Mesendoderm (in vitro differentiated cells): ENCODE results near the gene SPINK5.
A peak's percentile ranks its signal among the peaks of the same experiment; 100 is the strongest.

Source experiments
- DNase-seq: peaks from one replicate; pipeline ENCODE4 v3.0.0; 2013
- H2AK5ac ChIP-seq: 2 replicates; pipeline ENCODE4 v1.6.1; 2013; ENCODE audit warnings: low read length, inconsistent platforms
- H2BK120ac ChIP-seq: 2 replicates; pipeline ENCODE4 v1.6.1; 2013; ENCODE audit warnings: low read depth, mild to moderate bottlenecking, low read length, moderate library complexity, mixed read lengths
- H2BK15ac ChIP-seq: replicated peaks from 2 replicates; pipeline ENCODE4 v1.6.1; 2013; ENCODE audit warnings: low read depth, mild to moderate bottlenecking, moderate library complexity
- H2BK5ac ChIP-seq: 2 replicates; pipeline ENCODE4 v1.6.1; 2013; ENCODE audit warnings: low read length, inconsistent platforms
- H3K18ac ChIP-seq: 2 replicates; pipeline ENCODE4 v1.6.1; 2013; ENCODE audit warnings: mild to moderate bottlenecking, low read length, mixed read lengths
- H3K23ac ChIP-seq: one replicate; pipeline ENCODE4 v1.6.1; 2013; ENCODE audit warnings: low read length
- H3K27ac ChIP-seq: 2 replicates; pipeline ENCODE4 v1.5.1; 2013; ENCODE audit warnings: low read depth, mild to moderate bottlenecking, inconsistent platforms, low read length, moderate library complexity
- H3K27me3 ChIP-seq: 2 replicates; pipeline ENCODE4 v1.6.1; 2013; ENCODE audit warnings: low read length, control low read depth, mild to moderate bottlenecking, inconsistent platforms; ENCODE audit not compliant: insufficient read depth, poor library complexity
- H3K36me3 ChIP-seq: 2 replicates; pipeline ENCODE4 v1.6.1; 2013; ENCODE audit warnings: low read length, inconsistent platforms; ENCODE audit not compliant: control insufficient read depth, insufficient read depth
- H3K4ac ChIP-seq: one replicate; pipeline ENCODE4 v1.6.1; 2013; ENCODE audit warnings: low read depth, mild to moderate bottlenecking, low read length, moderate library complexity
- H3K4me1 ChIP-seq: 2 replicates; pipeline ENCODE4 v1.6.1; 2013; ENCODE audit warnings: low read depth, low read length, inconsistent platforms; ENCODE audit not compliant: control insufficient read depth
- H3K4me2 ChIP-seq: 2 replicates; pipeline ENCODE4 v1.6.1; 2013; ENCODE audit warnings: low read length
- H3K4me3 ChIP-seq: 2 replicates; pipeline ENCODE4 v1.5.1; 2013; ENCODE audit warnings: mild to moderate bottlenecking, low read length
- H3K56ac ChIP-seq: one replicate; pipeline ENCODE4 v1.6.1; 2013; ENCODE audit warnings: low read length
- H3K79me1 ChIP-seq: 2 replicates; pipeline ENCODE4 v1.6.1; 2013; ENCODE audit warnings: low read length, inconsistent platforms
- H3K79me2 ChIP-seq: 2 replicates; pipeline ENCODE4 v1.6.1; 2013; ENCODE audit warnings: mild to moderate bottlenecking, low read length; ENCODE audit not compliant: control insufficient read depth, insufficient read depth
- H3K9ac ChIP-seq: 2 replicates; pipeline ENCODE4 v1.6.1; 2013; ENCODE audit warnings: low read length, inconsistent platforms
- H4K5ac ChIP-seq: one replicate; pipeline ENCODE4 v1.6.1; 2013; ENCODE audit warnings: low read length
- H4K8ac ChIP-seq: one replicate; pipeline ENCODE4 v1.6.1; 2013; ENCODE audit warnings: low read depth, mild to moderate bottlenecking, control low read depth, low read length, moderate library complexity
- WGBS: extraction: QIAGEN DNeasy Blood & Tissue Kit; methylation state at CpG from one replicate; pipeline ENCODE4 v1.1.7; 2013; ENCODE audit warnings: low lambda C conversion rate, missing lambda C conversion rate; ENCODE audit not compliant: insufficient coverage; ENCODE audit errors: extremely low coverage; 5-methylcytosine and 5-hydroxymethylcytosine counted together

The SPINK5 gene

DNA sequence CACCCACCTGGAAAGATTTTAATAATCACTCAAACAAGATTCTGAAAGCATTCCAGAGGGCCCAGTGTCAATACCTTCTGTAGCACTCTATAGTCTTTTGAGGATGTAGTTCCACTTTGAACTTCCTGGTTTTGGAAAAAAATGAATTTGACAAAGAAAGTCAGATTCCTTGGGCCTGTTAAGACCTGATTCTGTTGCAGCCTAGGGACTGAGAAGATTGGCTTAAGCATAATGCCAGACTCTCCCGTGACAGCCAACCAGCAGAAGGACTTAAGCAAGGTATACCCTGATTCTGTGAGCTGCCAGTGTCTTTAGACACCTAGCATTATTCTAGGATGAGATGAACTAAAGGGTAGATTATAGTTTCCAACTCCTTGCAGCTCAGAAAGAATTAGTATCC, 6.8 kb downstream of the SPINK5 start:
- Histone ChIP-seq H4K5ac (no peak overlapping the region), H3K4me1 (no peaks in the 10 kb centered on the region), H3K27ac (no peak overlapping the region), H3K56ac (no peak overlapping the region), H3K4ac (no peak overlapping the region), H2AK5ac (no peak overlapping the region), H3K36me3 (no peaks in the 10 kb centered on the region), H3K79me1 (no peaks in the 10 kb centered on the region), H3K27me3 (no peaks in the 10 kb centered on the region), H2BK5ac (no peak overlapping the region), H3K4me2 (no peak overlapping the region), H2BK15ac (no peak overlapping the region), H2BK120ac (no peak overlapping the region), H3K4me3 (no peak overlapping the region), H3K79me2 (no peaks in the 10 kb centered on the region), H4K8ac (no peak overlapping the region), H3K23ac (no peak overlapping the region), H3K18ac (no peak overlapping the region), H3K9ac (no peak overlapping the region)
- WGBS, result no CpG with 5 or more reads among the region's 1 CpG
- DNase-seq, result no peak

DNA sequence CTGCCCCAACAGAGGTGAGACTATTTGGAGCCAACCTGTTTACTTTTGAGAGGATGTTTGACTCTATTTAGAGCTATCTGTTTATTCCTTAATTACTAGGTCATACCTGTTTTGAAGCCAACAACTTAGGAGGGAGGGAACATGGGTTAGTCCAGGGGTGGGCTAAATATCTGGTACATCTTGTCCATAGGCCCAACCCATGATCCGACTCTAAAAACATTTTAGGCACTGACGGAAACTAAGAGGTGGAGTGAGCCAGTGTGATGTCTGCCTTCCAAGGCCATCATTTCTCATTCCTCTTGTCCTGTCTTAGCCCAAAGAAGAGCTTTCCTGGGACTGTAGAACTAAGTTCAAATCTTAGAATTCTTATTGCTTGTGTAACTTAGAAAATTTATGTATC, 8.4 kb downstream of the SPINK5 start:
- H3K27me3 ChIP-seq, result no peaks in the 10 kb centered on the region
- no peaks in the 10 kb centered on the region for H3K4me1 ChIP-seq
- DNase-seq, result no peak
- H4K8ac ChIP-seq, result no peak overlapping the region
- H2BK5ac ChIP-seq, result no peak overlapping the region
- H2BK120ac ChIP-seq, result no peak overlapping the region
- no peak overlapping the region for H3K18ac ChIP-seq
- no peak overlapping the region for H2AK5ac ChIP-seq
- H3K27ac ChIP-seq, result no peak overlapping the region
- no peaks in the 10 kb centered on the region for H3K36me3 ChIP-seq
- WGBS, result no CpG with 5 or more reads among the region's 2 CpGs
- no peak overlapping the region for H4K5ac ChIP-seq
- no peak overlapping the region for H3K4ac ChIP-seq
- no peak overlapping the region for H3K56ac ChIP-seq
- no peaks in the 10 kb centered on the region for H3K79me2 ChIP-seq
- no peak overlapping the region for H3K4me2 ChIP-seq
- no peak overlapping the region for H3K23ac ChIP-seq
- no peaks in the 10 kb centered on the region for H3K79me1 ChIP-seq
- H3K4me3 ChIP-seq, result no peak overlapping the region
- no peak overlapping the region for H2BK15ac ChIP-seq
- no peak overlapping the region for H3K9ac ChIP-seq

DNA sequence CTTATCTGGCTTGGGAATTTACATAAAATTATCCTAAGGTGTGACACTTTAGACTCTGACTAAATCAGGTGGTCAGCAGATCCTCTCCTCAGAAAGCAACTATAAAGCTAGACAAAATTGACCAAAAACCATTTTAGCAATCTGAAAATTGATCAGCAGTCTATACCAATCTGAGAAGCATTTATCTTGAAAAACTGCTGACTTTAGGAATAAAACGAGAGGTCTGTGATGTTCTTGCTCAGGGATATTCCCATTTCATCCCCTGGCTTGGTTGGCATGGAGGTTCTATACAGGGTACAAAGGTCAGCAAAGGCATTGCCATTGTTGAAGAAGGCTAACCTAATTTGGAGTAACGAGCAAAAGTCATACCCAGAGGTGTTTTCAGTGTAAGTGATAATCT, 11.7 kb downstream of the SPINK5 start:
- WGBS, result no CpG with 5 or more reads among the region's 2 CpGs

DNA sequence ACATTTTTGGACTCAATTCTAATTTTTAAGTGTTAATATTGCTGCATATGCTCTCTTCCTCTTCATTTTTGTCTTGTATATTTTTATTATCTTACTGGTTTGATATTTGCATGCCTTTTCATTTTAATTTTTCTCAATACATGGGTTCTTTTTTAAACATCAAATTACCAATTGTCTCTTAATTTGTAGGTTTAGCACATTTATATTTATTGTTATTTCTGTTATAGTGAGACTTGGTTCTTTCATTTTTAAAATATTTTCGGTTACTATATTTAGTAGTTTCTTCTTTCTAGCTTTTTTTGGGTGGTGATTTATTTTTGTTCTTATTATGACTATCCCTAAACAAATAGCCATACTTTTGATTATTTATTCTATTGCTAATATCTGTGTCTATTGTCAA, 19.4 kb downstream of the SPINK5 start:
- H3K4ac ChIP-seq, result no peak overlapping the region
- no peak overlapping the region for H2BK15ac ChIP-seq
- H3K4me1 ChIP-seq, result no peaks in the 10 kb centered on the region
- no peak for DNase-seq
- no peaks in the 10 kb centered on the region for H3K36me3 ChIP-seq
- H3K56ac ChIP-seq, result no peak overlapping the region
- WGBS, result no CpG with 5 or more reads among the region's 1 CpG
- H3K23ac ChIP-seq, result no peak overlapping the region
- H4K8ac ChIP-seq, result no peak overlapping the region
- no peak overlapping the region for H3K27ac ChIP-seq
- H3K4me3 ChIP-seq, result no peak overlapping the region
- H3K79me2 ChIP-seq, result no peaks in the 10 kb centered on the region
- H3K4me2 ChIP-seq, result no peak overlapping the region
- H2AK5ac ChIP-seq, result no peak overlapping the region
- no peak overlapping the region for H2BK5ac ChIP-seq
- no peaks in the 10 kb centered on the region for H3K27me3 ChIP-seq
- no peak overlapping the region for H3K18ac ChIP-seq
- H2BK120ac ChIP-seq, result no peak overlapping the region
- H4K5ac ChIP-seq, result no peak overlapping the region
- no peaks in the 10 kb centered on the region for H3K79me1 ChIP-seq
- no peak overlapping the region for H3K9ac ChIP-seq

More for the DNA sequence above, 11.7 kb downstream of the SPINK5 start:
- no peak overlapping the region for H3K56ac ChIP-seq
- H3K18ac ChIP-seq, result no peak overlapping the region
- no peaks in the 10 kb centered on the region for H3K79me1 ChIP-seq
- no peak overlapping the region for H4K8ac ChIP-seq
- H2BK120ac ChIP-seq, result no peak overlapping the region
- no peak overlapping the region for H2AK5ac ChIP-seq
- H3K4me2 ChIP-seq, result no peak overlapping the region
- no peak overlapping the region for H3K9ac ChIP-seq
- H3K27ac ChIP-seq, result no peak overlapping the region
- H3K79me2 ChIP-seq, result no peaks in the 10 kb centered on the region
- DNase-seq, result no peak
- no peak overlapping the region for H2BK5ac ChIP-seq
- no peaks in the 10 kb centered on the region for H3K36me3 ChIP-seq
- H3K27me3 ChIP-seq, result no peaks in the 10 kb centered on the region
- H3K23ac ChIP-seq, result no peak overlapping the region
- H2BK15ac ChIP-seq, result no peak overlapping the region
- no peak overlapping the region for H3K4me3 ChIP-seq
- no peaks in the 10 kb centered on the region for H3K4me1 ChIP-seq
- no peak overlapping the region for H3K4ac ChIP-seq
- H4K5ac ChIP-seq, result no peak overlapping the region

DNA sequence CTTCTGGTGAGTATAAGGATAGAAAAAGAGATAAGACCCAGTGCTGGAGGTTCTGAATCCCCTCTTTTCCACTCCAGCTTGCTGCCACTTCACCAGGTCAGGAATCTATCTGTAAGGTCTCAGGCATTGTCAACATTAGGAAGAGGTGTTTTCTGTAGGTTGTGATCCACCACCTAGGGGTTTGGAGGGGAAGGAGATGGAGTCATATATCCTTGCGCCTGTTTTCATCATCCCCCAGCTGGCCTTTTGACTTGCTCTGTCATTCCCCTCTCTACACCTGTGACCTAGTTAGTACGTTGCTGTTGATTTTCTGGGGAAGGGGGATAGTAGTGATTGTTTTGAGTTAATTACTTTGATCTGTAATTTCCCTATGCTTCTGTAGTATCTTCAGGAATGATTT, 20.5 kb downstream of the SPINK5 start:
- peaks cover under 1% of the 10 kb centered on the region for H3K4me1 ChIP-seq
- H3K4ac ChIP-seq, result no peak overlapping the region
- no peak overlapping the region for H4K5ac ChIP-seq
- WGBS, result no CpG with 5 or more reads among the region's 2 CpGs
- DNase-seq, result peak; percentile 90
- no peak overlapping the region for H3K23ac ChIP-seq
- no peak overlapping the region for H3K9ac ChIP-seq
- H3K18ac ChIP-seq, result no peak overlapping the region
- H3K27ac ChIP-seq, result no peak overlapping the region
- no peak overlapping the region for H4K8ac ChIP-seq
- no peaks in the 10 kb centered on the region for H3K27me3 ChIP-seq
- no peak overlapping the region for H3K4me3 ChIP-seq
- no peak overlapping the region for H2BK5ac ChIP-seq
- no peaks in the 10 kb centered on the region for H3K36me3 ChIP-seq
- H2BK120ac ChIP-seq, result no peak overlapping the region
- H2BK15ac ChIP-seq, result no peak overlapping the region
- H3K79me2 ChIP-seq, result no peaks in the 10 kb centered on the region
- no peak overlapping the region for H3K4me2 ChIP-seq
- H2AK5ac ChIP-seq, result no peak overlapping the region
- H3K79me1 ChIP-seq, result no peaks in the 10 kb centered on the region
- H3K56ac ChIP-seq, result no peak overlapping the region

DNA sequence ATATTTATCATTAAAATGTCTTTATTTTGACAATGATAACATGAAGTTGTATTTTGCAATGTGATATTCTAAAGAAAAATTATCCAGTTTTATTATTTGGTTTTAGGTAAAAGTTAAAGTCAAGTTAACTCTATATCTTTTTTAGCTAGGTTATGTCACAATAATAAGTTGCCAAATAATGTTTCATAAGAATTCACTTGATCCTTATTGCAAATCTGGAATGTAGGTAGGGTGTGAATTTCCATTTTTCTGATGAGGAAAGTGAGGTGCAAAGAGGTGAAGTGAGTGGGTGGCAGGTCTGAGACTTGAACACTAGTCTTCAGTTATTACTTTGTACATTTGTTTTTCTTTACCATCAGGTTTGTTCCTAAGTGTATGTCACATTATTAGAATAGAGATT, 21.5 kb downstream of the SPINK5 start:
- no peak overlapping the region for H3K23ac ChIP-seq
- no peak overlapping the region for H3K4me2 ChIP-seq
- H3K27me3 ChIP-seq, result no peaks in the 10 kb centered on the region
- no peak overlapping the region for H2BK120ac ChIP-seq
- H3K4ac ChIP-seq, result no peak overlapping the region
- H3K4me3 ChIP-seq, result no peak overlapping the region
- H3K9ac ChIP-seq, result no peak overlapping the region
- no peak overlapping the region for H2BK5ac ChIP-seq
- H3K18ac ChIP-seq, result no peak overlapping the region
- no peak overlapping the region for H2AK5ac ChIP-seq
- H3K36me3 ChIP-seq, result no peaks in the 10 kb centered on the region
- H3K27ac ChIP-seq, result no peak overlapping the region
- no peak overlapping the region for H4K5ac ChIP-seq
- DNase-seq, result no peak
- H3K79me1 ChIP-seq, result no peaks in the 10 kb centered on the region
- no peak overlapping the region for H2BK15ac ChIP-seq
- H3K4me1 ChIP-seq, result peaks cover 8% of the 10 kb centered on the region
- no peak overlapping the region for H3K56ac ChIP-seq
- no peak overlapping the region for H4K8ac ChIP-seq
- H3K79me2 ChIP-seq, result no peaks in the 10 kb centered on the region
